ENCODE results near the gene BIRC3. TPM values are rescaled to one million over a fixed set of nuclear protein-coding genes. Genes with fewer than 3 reads are reported as not detected.
A peak's percentile ranks its signal among the peaks of the same experiment; 100 is the strongest.

Gene BIRC3
- polyA plus RNA-seq, 1 donor (not counting 4 experiments of a cell fraction or from before 2014, with no cell fraction given), result 2.1 TPM

GRCh38 chr11:102289592-102289991 is 27.7 kb upstream of the BIRC3 start:
- Histone ChIP-seq H3K4me1 (ENCODE audit: control insufficient read depth, extremely low read depth, insufficient read depth, low read length) (peaks cover 4% of the 10 kb centered on the region), H3K9me3 (ENCODE audit: control insufficient read depth, low read depth, low read length) (no peaks in the 10 kb centered on the region), H4K20me1 (ENCODE audit: control insufficient read depth, extremely low read depth, insufficient read depth, low read length) (no peaks in the 10 kb centered on the region), H3K79me2 (ENCODE audit: control insufficient read depth, insufficient read depth, low read length) (no peaks in the 10 kb centered on the region), H2AFZ (ENCODE audit: control insufficient read depth, low read length) (peak overlapping the region; percentile 17), H3K36me3 (ENCODE audit: control insufficient read depth in 2 of 2, extremely low read depth in 1 of 2, insufficient read depth in 2 of 2, low read length in 2 of 2) (no peaks in the 10 kb centered on the region), H3K9me1 (ENCODE audit: control insufficient read depth, extremely low read depth, insufficient read depth, low read length) (no peaks in the 10 kb centered on the region), H3K27me3 (ENCODE audit: control insufficient read depth, extremely low read depth, insufficient read depth, low read length) (no peaks in the 10 kb centered on the region), H3K4me2 (ENCODE audit: control insufficient read depth, extremely low read depth, insufficient read depth, low read depth, low read length) (no peak overlapping the region), H3K27ac (ENCODE audit: control insufficient read depth, insufficient read depth, low read length) (no peak overlapping the region), H3K9ac (ENCODE audit: control insufficient read depth, extremely low read depth, insufficient read depth, low read length) (no peak overlapping the region), H3K4me3 (ENCODE audit: control insufficient read depth in 2 of 3, extremely low read depth in 1 of 3, insufficient read depth in 2 of 3, low read depth in 1 of 3, low read length in 3 of 3) (no peak overlapping the region)
- DNase-seq (ENCODE audit: low read depth, low spot score), result no peak
- FAIRE-seq, result no peak
- dilution Hi-C loops (cut with MboI; ENCODE audit: extremely low pct_ligation_motif_present, low sequenced_read_pairs), result no loop called here
- no peak for TF ChIP-seq CTCF (optimal IDR thresholded peaks at IDR 0.05 in 1 of 3, IDR thresholded peaks at IDR 0.05 in 1 of 3, conservative IDR thresholded peaks at IDR 0.05 in 1 of 3; ENCODE audit: extremely low read depth in 1 of 3, insufficient read depth in 2 of 3, low read length in 3 of 3)
- TF ChIP-seq EZH2 (IDR thresholded peaks at IDR 0.05; ENCODE audit: low read length), result no peak

GRCh38 chr11:102291831-102292230 is 25.5 kb upstream of the BIRC3 start:
- no peak for TF ChIP-seq EZH2 (IDR thresholded peaks at IDR 0.05; ENCODE audit: low read length)
- no peak for TF ChIP-seq CTCF (optimal IDR thresholded peaks at IDR 0.05 in 1 of 3, IDR thresholded peaks at IDR 0.05 in 1 of 3, conservative IDR thresholded peaks at IDR 0.05 in 1 of 3; ENCODE audit: extremely low read depth in 1 of 3, insufficient read depth in 2 of 3, low read length in 3 of 3)
- Histone ChIP-seq H3K4me1 (ENCODE audit: control insufficient read depth, extremely low read depth, insufficient read depth, low read length) (peaks cover 4% of the 10 kb centered on the region), H3K4me3 (ENCODE audit: control insufficient read depth in 2 of 3, extremely low read depth in 1 of 3, insufficient read depth in 2 of 3, low read depth in 1 of 3, low read length in 3 of 3) (no peak overlapping the region), H2AFZ (ENCODE audit: control insufficient read depth, low read length) (no peak overlapping the region), H3K9me1 (ENCODE audit: control insufficient read depth, extremely low read depth, insufficient read depth, low read length) (no peaks in the 10 kb centered on the region), H3K27me3 (ENCODE audit: control insufficient read depth, extremely low read depth, insufficient read depth, low read length) (no peaks in the 10 kb centered on the region), H3K4me2 (ENCODE audit: control insufficient read depth, extremely low read depth, insufficient read depth, low read depth, low read length) (no peak overlapping the region), H3K79me2 (ENCODE audit: control insufficient read depth, insufficient read depth, low read length) (no peaks in the 10 kb centered on the region), H3K27ac (ENCODE audit: control insufficient read depth, insufficient read depth, low read length) (no peak overlapping the region), H3K36me3 (ENCODE audit: control insufficient read depth in 2 of 2, extremely low read depth in 1 of 2, insufficient read depth in 2 of 2, low read length in 2 of 2) (no peaks in the 10 kb centered on the region), H3K9ac (ENCODE audit: control insufficient read depth, extremely low read depth, insufficient read depth, low read length) (no peak overlapping the region), H4K20me1 (ENCODE audit: control insufficient read depth, extremely low read depth, insufficient read depth, low read length) (no peaks in the 10 kb centered on the region), H3K9me3 (ENCODE audit: control insufficient read depth, low read depth, low read length) (no peaks in the 10 kb centered on the region)
- FAIRE-seq (no peak), DNase-seq (ENCODE audit: low read depth, low spot score) (no peak)
- dilution Hi-C loops (cut with MboI; ENCODE audit: extremely low pct_ligation_motif_present, low sequenced_read_pairs), result no loop called here

Measured in keratinocyte (primary cell).